Limb (tissue), 2 donors: ENCODE results near the gene SH2D5.
A peak's percentile ranks its signal among the peaks of the same experiment; 100 is the strongest.

Experiments
- DNase-seq, 2 donors: peaks; one replicate each; pipeline ENCODE4 v3.0.0-alpha.2; 2016; ENCODE audit errors: extremely low spot score in 2 of 2

SH2D5 gene

DNA sequence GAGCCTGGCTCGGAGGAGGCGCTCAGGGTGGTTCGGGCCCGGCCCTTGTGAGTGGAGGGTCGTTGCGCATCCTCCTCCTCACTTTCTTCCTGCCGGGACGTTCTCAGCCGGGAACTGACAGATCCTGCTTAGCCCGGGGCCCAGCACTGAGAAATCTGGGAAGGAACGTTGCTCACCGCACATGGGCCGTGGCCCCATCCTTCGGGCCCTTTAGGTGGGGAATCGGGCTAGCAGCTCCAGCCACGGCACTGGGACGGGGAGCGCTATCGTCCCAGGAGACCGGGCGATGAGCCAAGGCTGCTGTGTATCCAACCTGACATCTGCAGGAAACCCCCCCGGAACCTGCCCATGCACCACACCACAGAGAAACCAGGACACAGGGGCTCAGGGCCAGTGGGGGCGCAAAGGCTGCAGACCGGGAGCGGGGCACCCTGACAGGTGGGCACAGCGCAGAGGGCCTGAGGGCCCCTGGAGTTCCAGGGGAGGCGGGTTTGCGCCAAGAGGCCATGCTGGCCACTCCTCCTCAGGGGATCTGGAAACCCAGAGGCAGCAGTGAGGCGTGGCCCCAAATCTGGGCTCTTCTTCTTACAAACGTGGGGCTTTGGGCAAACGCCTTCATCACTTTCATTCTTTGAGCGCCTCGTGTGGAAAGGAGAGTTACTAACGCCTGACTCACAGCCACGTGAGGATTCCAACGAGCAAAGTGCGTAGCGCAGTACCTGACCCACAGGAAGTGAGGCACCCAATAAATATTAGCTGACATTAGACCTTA, at the start of gene SH2D5:
TSS of gene SH2D5 (minus strand) at position 116 of the 772 bp plus-strand sequence. CDS start 4,659 bp downstream, outside the sequence.
- peak; percentile 31 to 60 for DNase-seq

DNA sequence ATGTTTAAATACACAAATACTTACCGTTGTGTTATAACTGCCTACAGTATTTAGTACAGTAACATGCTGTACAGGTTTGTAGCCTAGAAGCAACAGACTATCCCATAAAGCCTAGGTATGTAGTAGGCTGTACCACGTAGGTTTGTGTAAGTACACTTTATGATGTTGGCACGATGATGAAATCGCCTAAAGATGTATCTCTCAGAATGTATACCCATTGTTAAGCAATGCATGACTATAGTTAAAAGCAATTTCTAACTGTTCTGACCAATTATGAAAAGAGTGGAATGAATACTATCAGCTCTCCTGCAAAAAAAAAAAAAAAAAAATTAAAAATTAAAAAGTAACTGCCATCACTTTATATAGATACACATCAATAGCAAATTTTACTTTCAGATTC, 43.2 kb upstream of the SH2D5 start:
- no peak for DNase-seq

DNA sequence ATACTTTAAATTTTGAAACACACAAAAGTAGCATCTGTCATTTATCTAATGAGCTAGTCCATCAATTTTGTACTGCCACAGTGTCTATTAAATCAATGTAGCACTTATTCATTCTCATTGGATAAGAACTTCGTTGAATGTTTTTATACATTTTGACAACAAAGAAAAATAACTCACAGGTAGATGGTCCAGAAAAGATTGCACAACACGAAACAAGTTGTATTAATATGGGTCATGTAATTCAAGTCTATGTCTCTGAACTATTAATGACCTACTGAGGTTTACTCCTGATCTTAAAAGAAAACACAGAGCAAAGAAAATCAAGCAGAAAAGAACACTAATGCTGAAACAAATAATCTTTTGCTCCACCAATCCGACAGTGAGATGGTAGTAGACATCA, 39.3 kb upstream of the SH2D5 start:
- DNase-seq = no peak

DNA sequence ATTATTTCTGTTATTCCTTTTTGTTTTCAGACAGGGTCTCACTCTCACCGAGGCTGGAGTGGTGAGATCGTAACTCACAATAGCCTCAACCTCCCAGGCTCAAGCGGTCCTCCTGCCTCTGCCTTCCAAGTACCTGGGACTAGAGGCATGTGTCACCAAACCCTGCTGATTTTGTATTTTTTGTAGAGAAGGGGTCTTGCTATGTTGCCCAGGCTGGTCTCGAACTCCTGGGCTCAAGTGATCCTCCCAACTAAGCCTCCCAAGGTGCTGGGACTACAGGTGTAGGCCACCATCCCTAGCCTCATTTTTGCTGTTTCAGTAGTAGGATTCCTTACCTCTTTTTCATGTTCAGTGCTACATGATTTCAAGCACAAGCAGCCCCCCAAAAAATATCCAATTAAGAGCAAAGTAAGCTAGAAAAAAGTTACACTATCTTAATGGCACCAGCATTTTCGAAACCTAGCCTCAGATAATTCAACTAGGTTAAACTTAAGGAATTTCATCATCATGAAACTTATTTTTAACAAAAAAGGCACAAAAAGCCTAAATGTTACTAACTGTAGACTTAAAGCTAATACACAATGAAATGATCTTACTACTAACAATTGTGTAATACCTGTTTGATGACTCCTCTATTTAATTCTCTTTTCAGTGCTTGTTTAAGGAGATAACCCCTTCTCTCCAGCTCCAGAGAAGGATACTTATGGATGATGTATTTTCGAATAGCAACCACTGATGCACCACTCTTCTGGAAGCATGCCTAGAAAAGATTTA, 38.0 kb upstream of the SH2D5 start:
- DNase-seq = no peak

DNA sequence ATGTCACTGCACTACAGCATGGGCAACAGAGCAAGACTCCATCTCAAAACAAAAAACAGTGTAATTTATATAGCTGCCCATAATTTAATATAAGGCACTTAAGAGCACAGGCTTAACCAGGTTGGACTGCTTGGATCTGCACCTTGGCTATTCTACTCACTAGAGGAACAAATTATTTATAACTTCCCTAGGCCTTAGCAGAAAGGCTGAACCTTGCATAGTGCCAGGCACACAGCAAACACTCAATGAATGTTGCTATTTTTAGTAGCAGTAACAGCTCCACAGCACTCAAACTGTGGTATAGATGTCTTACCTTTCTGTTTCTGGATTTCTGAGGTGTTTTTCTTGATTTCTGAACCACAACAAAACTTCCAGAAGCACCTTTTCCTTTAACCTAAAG, 34.8 kb upstream of the SH2D5 start:
- no peak for DNase-seq

DNA sequence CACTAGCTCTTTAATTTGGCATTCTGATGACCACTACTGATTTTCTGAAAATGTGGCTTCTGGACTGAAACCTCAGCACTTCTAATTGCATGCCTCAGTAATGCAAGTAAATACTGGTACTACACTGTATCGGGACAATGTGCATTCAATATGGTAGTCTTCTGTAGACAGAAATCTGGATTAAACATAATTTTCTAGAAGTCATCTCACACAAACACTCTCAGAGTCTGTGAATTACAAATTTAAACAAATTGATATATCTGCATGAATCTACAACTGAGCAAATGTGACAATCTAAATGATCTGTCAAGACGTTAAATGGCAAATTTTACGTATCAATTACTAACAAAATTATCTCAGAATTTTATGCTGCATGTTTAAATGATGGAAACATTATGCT, 30.9 kb upstream of the SH2D5 start:
- no peak for DNase-seq

DNA sequence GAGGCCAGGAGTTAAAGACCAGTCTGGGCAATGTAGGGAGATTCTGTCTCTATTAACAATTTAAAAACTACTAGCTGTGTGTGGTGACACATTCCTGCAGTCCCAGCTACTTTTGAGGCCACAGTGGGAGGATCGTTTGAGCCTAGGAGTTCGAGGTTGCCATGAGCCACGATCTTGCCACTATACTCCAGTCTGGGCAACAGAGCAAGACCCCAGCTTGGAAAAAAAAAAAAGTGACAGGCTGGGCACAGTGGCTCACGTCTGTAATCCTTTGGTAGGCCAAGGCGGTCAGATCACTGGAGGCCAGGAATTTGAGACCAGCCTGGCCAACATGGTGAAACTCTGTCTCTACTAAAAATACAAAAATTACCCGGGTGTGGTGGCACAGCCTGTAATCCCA, 27.8 kb upstream of the SH2D5 start:
- no peak for DNase-seq

DNA sequence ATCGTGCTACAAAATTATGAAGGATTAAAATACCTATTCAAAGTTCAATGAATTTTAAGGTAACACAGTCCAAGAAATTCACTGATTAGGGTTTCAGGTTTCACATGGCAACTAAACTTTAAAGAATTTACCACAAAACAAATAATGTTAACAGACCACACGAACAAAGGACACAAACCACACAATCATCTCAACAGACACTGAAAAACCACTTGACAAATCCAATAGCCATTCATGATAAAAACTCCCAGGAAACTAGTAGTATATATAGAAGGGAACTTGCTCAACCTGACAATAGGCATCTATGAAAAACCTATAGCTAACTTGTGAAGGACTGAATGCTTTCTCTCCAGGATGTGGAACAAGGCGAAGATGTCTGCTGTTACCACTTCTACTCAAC, 21.1 kb upstream of the SH2D5 start:
- no peak for DNase-seq

DNA sequence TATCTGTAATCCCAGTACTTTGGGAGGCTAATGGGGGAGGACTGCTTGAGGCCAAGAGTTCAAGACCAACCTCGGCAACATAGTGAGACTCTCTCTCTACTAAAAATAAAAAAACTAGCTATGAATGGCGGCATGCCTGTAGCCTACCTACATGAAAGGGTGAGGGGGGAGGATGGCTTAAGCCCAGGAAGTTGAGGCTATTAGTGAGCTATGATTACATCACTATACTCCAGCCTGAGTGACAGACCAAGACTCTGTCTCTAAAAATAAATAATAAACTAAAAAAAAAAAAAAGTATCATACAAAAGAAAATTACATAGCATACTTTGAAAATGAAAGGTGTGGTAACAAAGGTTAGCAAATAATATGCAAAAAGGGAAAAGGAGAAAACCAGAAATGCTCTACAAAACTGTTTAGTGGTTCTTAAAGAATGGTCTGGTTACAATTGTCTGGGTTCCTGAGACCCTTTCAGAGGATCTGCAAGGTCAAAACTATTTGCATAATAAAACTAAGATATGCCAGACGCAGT, 19.0 kb upstream of the SH2D5 start:
- DNase-seq = no peak

DNA sequence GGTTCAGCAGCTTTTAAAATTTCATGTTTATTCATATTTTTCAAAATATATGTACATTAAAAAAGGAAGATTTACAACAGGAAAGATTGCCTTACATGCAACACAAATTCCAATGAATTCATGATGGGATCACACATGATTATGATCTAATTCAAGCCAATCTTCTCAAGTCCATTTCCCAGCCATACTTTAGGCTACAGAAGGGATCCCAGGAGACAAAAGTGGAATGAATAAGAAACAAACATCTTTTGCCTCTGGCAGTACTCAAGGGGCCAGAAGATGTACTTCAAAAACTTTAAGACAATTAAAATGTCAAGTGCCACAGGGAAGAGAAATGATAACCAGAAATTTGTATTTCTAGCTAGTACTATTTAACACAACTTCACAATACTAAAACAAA, 10.2 kb upstream of the SH2D5 start:
- no peak for DNase-seq

DNA sequence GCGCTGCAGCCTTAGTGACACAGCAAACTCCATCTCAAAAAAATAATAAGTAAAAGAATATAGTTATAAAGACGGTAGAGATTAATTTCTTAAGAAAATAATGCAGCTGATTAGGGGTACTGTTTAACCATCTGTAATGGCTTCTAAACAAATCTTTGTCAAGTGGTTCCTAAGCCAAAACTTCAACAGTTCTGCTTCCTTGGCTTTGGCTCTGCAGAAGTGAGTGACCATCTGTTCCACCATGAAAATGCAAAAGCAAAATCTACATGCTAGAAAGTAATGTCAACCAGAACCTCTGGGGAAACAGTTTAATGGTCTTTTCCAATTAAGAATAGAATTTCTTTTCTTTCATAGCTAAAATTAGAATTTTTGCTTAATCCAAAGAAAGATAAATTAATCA, 8.3 kb upstream of the SH2D5 start:
- DNase-seq = no peak

DNA sequence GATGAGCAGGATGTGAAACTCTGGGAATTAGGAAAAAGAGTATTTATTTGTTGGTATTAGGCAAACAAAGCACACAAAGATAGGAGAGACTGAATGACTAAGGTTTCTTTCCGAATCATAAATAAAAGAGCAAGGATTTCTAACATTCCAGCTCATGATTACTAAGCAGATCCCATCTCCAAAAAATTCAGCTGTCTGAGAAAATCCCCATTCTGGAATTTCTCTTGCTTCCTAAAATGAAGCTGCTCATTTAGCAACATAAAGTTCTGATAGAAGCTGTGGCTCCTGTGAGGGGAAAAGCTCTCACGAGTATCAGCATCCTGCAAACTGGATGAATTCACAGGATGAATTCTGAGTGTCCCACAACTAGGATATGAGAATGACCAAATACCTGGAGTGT, 6.7 kb upstream of the SH2D5 start:
- DNase-seq = no peak

DNA sequence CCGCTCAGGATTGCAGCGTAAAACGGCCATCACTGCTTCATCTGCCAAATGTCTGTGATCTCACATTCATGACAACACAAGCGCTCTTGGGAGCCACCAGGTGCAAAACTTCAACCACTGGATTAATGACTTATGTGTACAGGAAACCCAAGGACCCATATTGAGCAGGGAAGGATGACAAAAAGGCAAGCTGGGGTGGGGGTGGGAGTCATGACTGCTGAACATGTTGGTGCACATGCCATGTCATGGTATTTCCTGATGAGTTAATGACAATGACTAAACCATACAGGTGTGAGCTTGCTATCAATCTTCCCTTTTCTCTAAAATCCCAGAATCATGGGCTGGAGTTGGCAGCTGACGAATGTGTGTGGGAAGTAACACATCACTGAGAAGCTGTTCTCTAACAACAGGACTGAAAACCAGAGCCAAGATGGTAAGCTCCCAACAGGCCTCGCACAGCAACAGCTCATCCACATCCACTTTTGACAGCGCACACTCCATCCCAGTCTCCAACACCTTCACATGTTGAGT, 3.1 kb upstream of the SH2D5 start:
- DNase-seq = no peak

DNA sequence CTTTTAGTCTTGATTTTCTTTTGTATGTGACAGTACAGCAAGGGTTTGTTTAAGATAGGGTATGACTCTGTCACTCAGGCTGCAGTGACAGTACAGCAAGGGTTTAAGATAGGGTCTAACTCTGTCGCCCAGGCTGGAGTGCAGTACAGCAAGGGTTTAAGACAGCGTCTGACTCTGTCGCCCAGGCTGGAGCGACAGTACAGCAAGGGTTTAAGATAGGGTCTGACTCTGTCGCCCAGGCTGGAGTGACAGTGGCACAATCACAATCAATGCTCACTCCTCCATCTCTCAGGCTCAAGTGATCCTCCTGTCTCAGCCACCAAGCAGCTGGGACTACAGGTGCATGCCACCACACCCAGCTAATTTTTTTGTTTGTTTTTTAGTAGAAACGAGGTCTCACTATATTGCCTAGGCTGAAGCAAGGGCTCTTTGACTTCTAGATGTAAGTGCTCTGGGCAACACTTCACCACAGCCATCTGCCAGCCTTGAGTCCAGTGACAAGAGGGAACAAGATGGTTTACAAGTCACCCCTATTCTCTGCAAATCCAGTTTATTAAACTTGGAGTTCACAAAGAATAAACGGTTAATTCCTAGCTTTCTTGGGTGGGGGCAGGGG, 965 bp upstream of the SH2D5 start:
- DNase-seq = no peak

DNA sequence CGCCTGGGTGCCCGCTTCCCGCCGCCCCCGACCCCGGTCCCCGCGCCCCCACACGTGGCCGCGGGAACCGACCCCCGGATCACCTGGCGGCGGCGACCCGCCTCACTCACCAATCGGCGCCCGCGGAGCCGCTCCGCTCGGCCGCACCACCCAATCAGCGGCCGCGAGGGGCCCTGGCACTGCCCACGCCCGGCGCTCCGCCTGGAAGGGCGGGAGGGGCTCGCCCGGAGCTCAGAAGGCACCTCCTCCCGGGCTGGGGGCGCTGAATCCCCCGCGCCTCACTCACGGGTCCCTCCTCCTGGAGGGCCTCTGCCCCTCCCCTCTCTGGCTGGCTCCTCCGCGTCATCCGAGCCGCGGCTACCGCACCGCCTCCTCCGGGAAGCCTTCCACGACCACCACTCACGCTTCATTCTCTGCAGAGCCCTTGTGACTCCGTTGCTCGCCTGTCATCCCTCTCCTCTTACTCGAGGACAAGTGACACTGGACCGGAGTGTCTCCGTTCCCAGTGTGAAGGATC, 374 bp downstream of the SH2D5 start:
- DNase-seq = peak; percentile 37 to 81

DNA sequence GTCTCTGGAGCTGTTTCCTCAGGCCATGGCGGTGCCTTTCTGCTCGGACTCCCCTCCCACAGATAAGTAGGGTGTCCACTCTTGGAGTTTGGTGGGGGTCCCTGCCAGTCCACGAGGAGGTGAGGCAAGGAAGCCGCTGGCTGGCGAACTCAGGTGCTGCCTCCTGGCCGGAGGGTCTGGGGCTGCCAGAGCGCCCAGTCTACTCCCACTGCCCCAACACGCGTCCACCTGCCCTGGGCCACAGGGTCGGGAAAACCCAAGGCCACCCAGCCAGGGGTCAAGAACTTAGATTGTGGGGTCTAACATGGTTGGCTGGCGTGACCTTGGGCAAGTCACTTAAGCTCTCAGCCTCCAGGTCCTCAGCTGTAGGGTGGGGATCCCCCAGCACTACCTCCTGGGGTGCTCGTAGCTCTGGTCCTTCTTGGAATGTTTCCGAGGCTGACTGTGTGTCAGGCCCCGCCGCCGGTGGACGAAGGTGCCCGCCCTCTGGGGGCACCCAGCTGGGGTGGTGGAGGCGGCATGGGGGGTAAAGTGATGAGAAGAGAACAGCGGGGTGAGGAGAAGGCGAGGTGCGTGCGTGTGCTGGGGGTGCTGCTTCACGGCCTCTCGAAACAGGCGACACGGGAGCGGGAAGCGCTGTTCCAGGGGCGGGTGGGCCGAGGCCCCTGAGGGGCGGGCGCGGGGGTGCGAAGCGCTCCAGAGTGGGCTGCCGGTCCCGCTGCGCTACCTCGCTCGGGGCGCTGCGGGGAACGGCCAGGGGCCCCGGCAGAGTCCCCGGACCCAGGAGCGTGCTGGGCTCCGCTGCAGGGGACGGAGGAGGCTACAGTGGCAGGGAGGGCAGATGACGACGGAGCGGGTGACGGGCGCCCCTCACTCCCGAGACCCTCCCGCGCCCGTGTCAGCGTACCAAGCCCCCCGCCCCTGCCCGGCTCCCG, 1.2 kb downstream of the SH2D5 start:
- no peak for DNase-seq

DNA sequence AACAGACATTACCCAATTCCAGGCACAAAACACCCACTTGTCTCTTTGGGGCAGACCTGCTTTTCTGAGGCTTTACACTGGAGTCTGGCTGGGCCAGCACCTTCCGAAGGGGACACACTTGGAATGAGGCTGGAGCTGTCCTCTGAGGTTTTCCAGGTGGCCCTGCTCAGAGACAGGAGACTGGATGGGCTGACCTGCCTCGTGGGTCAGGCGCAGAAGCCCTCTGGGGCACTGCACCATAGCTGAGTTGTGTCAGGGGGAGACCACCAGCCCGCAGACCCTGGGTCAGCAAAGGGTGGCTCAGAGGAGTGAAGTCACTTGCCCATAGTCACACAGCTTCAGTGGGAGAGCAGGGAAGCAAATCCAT, 1.8 kb downstream of the SH2D5 start:
- no peak for DNase-seq

DNA sequence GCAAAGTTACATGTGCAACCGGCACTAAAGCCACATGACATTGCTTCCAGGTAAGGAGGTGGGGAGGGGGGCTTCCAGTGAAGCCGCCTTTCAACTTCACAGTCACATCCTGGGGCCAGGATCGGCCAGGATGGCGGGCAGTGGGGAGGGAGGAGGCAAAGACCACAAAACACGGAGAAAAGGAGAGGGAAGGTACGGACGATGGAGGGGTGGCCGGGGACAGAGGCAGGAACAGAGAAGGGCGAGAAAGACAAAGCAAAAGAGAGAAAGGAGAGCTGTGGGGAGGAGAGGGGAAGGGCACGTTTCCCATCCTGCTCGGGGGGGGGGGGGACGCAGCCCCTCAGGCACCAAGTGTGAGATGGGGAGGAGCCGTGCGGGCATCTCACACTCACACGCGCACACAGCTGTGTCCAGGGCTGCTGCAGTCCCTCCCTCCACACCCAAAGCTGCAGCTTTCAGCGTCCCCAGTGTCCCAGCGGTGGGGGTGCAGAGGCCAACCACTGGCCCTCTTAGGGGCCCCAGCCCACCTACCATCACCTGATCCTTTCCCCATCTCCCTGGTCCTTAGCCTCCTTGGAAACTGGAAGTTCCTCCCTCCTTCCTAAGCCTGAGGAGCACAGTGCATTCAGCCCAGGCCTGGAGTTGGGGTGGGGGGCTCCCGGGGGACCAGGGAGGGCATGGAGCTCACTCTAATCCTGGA, 2.4 kb downstream of the SH2D5 start:
- DNase-seq = no peak

DNA sequence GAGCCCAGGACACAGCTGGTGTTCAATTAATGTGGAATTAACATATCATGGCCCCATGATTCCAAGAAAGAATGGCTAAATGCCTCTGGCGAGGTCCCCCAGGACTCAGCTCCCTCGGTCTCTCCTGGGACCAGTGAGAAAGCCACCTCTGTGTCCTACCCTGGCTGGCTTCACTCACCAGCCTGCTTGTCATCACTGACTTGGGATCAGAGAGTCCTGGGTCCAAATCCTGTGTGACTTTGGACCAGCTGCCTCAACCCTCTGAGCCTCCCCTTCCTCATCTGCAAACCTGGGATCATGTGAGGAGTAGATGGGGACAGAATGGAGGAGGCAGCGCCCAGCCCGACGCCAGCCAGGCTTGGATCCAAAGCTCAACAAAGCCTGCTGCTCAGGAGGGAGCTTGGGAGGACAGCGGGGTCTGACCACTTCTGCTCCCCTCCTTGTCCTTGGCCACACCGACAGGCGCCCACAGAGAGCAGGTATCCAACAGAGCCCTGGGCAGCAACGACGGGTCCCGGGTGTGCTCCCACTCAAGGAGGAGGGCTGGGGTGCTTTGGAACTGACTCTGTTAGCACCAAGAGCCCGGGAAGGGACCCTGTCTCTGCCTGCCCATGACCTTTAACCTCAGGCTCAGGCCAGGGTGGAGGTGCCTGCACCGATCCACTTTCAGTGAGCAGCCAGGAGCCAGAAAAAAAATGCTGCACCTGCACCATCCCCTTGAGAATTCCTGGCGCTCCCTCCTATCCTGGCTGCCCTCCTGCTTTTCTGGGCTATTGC, 3.2 kb downstream of the SH2D5 start:
- DNase-seq = no peak
